Measurements from ENCODE around the gene ARMC7. TPM values are rescaled to one million over a fixed set of nuclear protein-coding genes. Genes with fewer than 3 reads are reported as not detected.

ARMC7 gene
- polyA plus RNA-seq, 1 donor (not counting 4 experiments of a cell fraction or from before 2014, with no cell fraction given) = 4.2 TPM

DNA sequence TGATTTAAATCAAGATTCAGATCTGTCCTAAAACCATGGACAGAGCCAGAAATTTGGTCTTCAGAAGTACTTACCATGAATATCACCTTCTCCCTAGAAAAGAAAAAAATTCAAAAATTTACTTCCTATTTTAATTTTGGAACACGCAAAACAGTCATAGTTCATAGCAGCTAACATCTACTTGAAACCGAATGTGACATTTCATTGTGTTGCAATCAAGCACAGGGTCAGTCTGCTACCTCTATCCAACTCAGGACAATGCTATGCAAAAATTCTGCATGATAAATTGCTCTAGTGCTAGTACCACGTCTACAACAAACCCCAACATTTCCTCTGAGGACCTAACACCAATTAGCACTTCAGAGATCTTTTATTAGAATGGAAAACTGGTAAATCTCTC is 36.8 kb downstream of the ARMC7 start:
- H3K9me1 ChIP-seq (ENCODE audit: control insufficient read depth, extremely low read depth, insufficient read depth, low read length) = no peaks in the 10 kb centered on the region
- H3K4me3 ChIP-seq (ENCODE audit: control insufficient read depth in 2 of 3, extremely low read depth in 1 of 3, insufficient read depth in 2 of 3, low read depth in 1 of 3, low read length in 3 of 3) = no peak overlapping the region
- H3K4me2 ChIP-seq (ENCODE audit: control insufficient read depth, extremely low read depth, insufficient read depth, low read depth, low read length) = no peak overlapping the region
- H3K9me3 ChIP-seq (ENCODE audit: control insufficient read depth, low read depth, low read length) = no peaks in the 10 kb centered on the region
- no peaks in the 10 kb centered on the region for H3K27me3 ChIP-seq (ENCODE audit: control insufficient read depth, extremely low read depth, insufficient read depth, low read length)
- no peak overlapping the region for H3K9ac ChIP-seq (ENCODE audit: control insufficient read depth, extremely low read depth, insufficient read depth, low read length)
- TF ChIP-seq, protein P1, sequence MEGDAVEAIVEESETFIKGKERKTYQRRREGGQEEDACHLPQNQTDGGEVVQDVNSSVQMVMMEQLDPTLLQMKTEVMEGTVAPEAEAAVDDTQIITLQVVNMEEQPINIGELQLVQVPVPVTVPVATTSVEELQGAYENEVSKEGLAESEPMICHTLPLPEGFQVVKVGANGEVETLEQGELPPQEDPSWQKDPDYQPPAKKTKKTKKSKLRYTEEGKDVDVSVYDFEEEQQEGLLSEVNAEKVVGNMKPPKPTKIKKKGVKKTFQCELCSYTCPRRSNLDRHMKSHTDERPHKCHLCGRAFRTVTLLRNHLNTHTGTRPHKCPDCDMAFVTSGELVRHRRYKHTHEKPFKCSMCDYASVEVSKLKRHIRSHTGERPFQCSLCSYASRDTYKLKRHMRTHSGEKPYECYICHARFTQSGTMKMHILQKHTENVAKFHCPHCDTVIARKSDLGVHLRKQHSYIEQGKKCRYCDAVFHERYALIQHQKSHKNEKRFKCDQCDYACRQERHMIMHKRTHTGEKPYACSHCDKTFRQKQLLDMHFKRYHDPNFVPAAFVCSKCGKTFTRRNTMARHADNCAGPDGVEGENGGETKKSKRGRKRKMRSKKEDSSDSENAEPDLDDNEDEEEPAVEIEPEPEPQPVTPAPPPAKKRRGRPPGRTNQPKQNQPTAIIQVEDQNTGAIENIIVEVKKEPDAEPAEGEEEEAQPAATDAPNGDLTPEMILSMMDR (optimal IDR thresholded peaks at IDR 0.05 in 1 of 3, IDR thresholded peaks at IDR 0.05 in 1 of 3, conservative IDR thresholded peaks at IDR 0.05 in 1 of 3; ENCODE audit: extremely low read depth in 1 of 3, insufficient read depth in 2 of 3, low read length in 3 of 3) = no peak
- no peak for TF ChIP-seq EZH2 (IDR thresholded peaks at IDR 0.05; ENCODE audit: low read length)
- no peaks in the 10 kb centered on the region for H3K4me1 ChIP-seq (ENCODE audit: control insufficient read depth, extremely low read depth, insufficient read depth, low read length)
- peaks cover 59% of the 10 kb centered on the region for H3K79me2 ChIP-seq (ENCODE audit: control insufficient read depth, insufficient read depth, low read length)
- H3K36me3 ChIP-seq (ENCODE audit: control insufficient read depth in 2 of 2, extremely low read depth in 1 of 2, insufficient read depth in 2 of 2, low read length in 2 of 2) = peaks cover 40 to 57% of the 10 kb centered on the region in 2 experiments
- no peak overlapping the region for H2AFZ ChIP-seq (ENCODE audit: control insufficient read depth, low read length)
- no peak for FAIRE-seq
- dilution Hi-C loops (cut with MboI; ENCODE audit: extremely low pct_ligation_motif_present, low sequenced_read_pairs) = no loop called here
- H3K27ac ChIP-seq (ENCODE audit: control insufficient read depth, insufficient read depth, low read length) = no peak overlapping the region
- DNase-seq (ENCODE audit: low read depth, low spot score) = no peak
- peaks cover 8% of the 10 kb centered on the region for H4K20me1 ChIP-seq (ENCODE audit: control insufficient read depth, extremely low read depth, insufficient read depth, low read length)

DNA sequence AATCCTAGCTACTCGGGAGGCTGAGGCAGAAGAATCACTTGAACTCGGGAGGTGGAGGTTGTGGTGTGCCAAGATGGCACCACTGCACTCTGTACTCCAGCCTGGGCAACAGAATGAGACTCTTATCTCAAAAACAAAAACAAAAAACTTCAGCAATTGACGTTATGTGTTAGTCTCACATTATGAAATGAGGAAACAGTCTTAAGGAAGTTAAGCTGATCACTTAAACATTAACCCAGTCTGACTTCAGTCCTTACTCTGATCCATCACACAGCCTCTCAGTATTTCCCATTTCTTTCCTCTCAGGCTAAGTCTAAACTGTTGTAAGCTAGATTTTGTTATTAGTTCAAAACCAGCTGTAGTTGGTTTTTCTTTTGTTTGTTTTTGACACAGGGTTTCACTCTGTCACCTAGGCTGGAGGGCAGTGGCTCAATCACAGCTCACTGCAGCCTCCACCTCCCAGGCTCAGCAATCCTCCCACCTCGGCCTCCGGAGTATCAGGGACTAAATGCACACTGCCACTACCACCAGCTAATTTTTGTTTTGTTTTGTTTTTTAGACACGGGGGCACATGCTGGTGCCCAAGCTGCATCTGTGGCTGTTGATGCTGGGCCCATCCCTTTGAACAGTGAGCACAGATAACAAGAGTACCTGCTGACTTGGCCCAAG is 38.2 kb downstream of the ARMC7 start:
- Histone ChIP-seq H3K9me3 (ENCODE audit: control insufficient read depth, low read depth, low read length) (no peaks in the 10 kb centered on the region), H2AFZ (ENCODE audit: control insufficient read depth, low read length) (no peak overlapping the region), H3K4me3 (ENCODE audit: control insufficient read depth in 2 of 3, extremely low read depth in 1 of 3, insufficient read depth in 2 of 3, low read depth in 1 of 3, low read length in 3 of 3) (no peak overlapping the region), H3K4me1 (ENCODE audit: control insufficient read depth, extremely low read depth, insufficient read depth, low read length) (peaks cover 12% of the 10 kb centered on the region), H3K9ac (ENCODE audit: control insufficient read depth, extremely low read depth, insufficient read depth, low read length) (no peak overlapping the region), H3K27ac (ENCODE audit: control insufficient read depth, insufficient read depth, low read length) (no peak overlapping the region), H4K20me1 (ENCODE audit: control insufficient read depth, extremely low read depth, insufficient read depth, low read length) (peaks cover 13% of the 10 kb centered on the region), H3K4me2 (ENCODE audit: control insufficient read depth, extremely low read depth, insufficient read depth, low read depth, low read length) (no peak overlapping the region), H3K79me2 (ENCODE audit: control insufficient read depth, insufficient read depth, low read length) (peaks cover 68% of the 10 kb centered on the region), H3K27me3 (ENCODE audit: control insufficient read depth, extremely low read depth, insufficient read depth, low read length) (no peaks in the 10 kb centered on the region), H3K9me1 (ENCODE audit: control insufficient read depth, extremely low read depth, insufficient read depth, low read length) (no peaks in the 10 kb centered on the region), H3K36me3 (ENCODE audit: control insufficient read depth in 2 of 2, extremely low read depth in 1 of 2, insufficient read depth in 2 of 2, low read length in 2 of 2) (peaks cover 35 to 49% of the 10 kb centered on the region in 2 experiments)
- DNase-seq (ENCODE audit: low read depth, low spot score) (no peak), FAIRE-seq (no peak)
- TF ChIP-seq EZH2 (IDR thresholded peaks at IDR 0.05; ENCODE audit: low read length) = no peak
- TF ChIP-seq, protein P1 (optimal IDR thresholded peaks at IDR 0.05 in 1 of 3, IDR thresholded peaks at IDR 0.05 in 1 of 3, conservative IDR thresholded peaks at IDR 0.05 in 1 of 3; ENCODE audit: extremely low read depth in 1 of 3, insufficient read depth in 2 of 3, low read length in 3 of 3) = no peak
- dilution Hi-C loops (cut with MboI; ENCODE audit: extremely low pct_ligation_motif_present, low sequenced_read_pairs) = no loop called here
